HG03378 (cell line): Measurements from ENCODE around the gene PSAPL1.

Experiments
- ATAC-seq: cut with Tn5 transposase; IDR thresholded peaks from one replicate; pipeline ENCODE4 v1.9.1; 2021; ENCODE audit warnings: mild to moderate bottlenecking, moderate library complexity; ENCODE audit not compliant: unreplicated experiment

The PSAPL1 gene

GRCh38 chr4:7383266-7383665 lies 51.5 kb downstream of the PSAPL1 start:
- ATAC-seq = no peak

GRCh38 chr4:7382634-7383014 lies 52.1 kb downstream of the PSAPL1 start:
- no peak for ATAC-seq

GRCh38 chr4:7381890-7382633 lies 52.7 kb downstream of the PSAPL1 start:
- ATAC-seq = no peak

- no peak for ATAC-seq
Measured at GRCh38 chr4:7381221-7381889, 53.4 kb downstream of the PSAPL1 start.
